Spleen (tissue), 7 donors: ENCODE data around the gene SLC18A3.

Experiments used
- CTCF ChIP-seq, 11 experiments: fragments of 200-600 bp in 7 of 11; fragments of 450-650 bp in 4 of 11; sonication (generic) in 4 of 11; IDR thresholded peaks in 8 of 11; conservative IDR thresholded peaks in 3 of 11; 1 replicate in 7 of 11; 2 replicates in 4 of 11; pipeline versions ENCODE4 v1.4.0 to v1.8.0; 2016 to 2021; ENCODE audit warnings: antibody characterized with exemption in 11 of 11, inconsistent platforms in 4 of 11, mild to moderate bottlenecking in 1 of 11
- POLR2A ChIP-seq, 3 donors: fragments of 450-650 bp; IDR thresholded peaks; one replicate each; pipeline ENCODE4 v1.5.1; 2017; ENCODE audit warnings: antibody characterized with exemption in 3 of 3, mild to moderate bottlenecking in 1 of 3
- POLR2AphosphoS5 ChIP-seq, 3 donors: sonication (generic); formaldehyde crosslinking; IDR thresholded peaks; one replicate each; pipeline ENCODE4 v1.5.1; 2017; ENCODE audit warnings: antibody characterized with exemption in 3 of 3
- donor health status: DM: no; HTN: no; CAD: no; lungs with moderate emphysema.
- donor health status: DM: no; HTN: no; CAD: no.
- donor health status: DM: no; HTN: no; CAD: no.

- TF ChIP-seq CTCF (IDR thresholded peaks at IDR 0.05 in 8 of 11, conservative IDR thresholded peaks at IDR 0.05 in 3 of 11): no peak
- TF ChIP-seq POLR2A (IDR thresholded peaks at IDR 0.05): no peak
- no peak for TF ChIP-seq POLR2AphosphoS5 (IDR thresholded peaks at IDR 0.05)
Measured at GRCh38 chr10:49569031-49569631, 41.0 kb upstream of the SLC18A3 start.
